ENCODE results near the gene SLC35F3. TPM values are rescaled to one million over a fixed set of nuclear protein-coding genes. Genes with fewer than 3 reads are reported as not detected.
A peak's percentile ranks its signal among the peaks of the same experiment; 100 is the strongest.

SLC35F3 gene
- total RNA-seq, 4 donors from 2014 or later = 1.7 TPM; not detected in 3

DNA sequence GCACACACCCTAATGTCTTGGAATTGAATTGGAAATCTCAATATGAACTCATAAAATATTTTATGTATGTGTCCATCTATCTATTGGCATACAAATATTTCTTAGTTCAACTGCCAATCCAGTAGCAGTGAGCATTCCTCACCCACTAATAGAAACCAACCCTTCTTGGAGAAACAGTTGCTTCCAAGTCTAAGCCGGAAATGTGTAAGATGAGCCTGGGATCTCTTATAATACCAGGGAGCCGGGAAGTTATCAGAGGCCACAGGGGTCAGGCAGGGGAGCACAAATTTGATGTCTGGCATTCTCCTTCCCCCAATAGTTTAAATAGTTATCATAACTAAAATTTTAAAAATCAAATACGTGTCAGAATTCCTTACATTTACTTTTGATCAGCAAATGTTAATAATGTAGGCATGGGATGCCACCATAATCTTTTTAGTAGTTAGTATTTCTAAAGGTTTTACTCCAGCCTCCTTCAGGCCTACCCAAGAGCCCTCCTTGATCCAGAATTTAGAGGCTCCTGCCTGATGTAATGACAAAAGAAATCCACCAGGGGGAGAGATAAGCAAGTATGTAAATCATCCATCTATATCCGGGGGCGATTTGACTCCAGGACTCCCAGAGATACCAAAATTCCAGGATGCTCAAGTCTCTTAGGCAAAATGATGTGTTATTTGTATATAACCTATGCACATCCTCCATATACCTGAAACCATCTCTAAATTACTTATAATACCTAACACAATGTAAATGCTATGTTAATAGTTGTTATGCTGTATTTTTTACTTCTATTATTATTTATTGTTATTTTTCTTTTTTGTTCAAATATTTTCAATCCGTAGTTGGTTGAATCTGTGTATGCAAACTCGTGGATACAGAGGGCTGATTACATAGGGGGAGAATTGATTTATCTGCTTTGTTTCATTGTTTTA lies 250.1 kb downstream of the SLC35F3 start:
- DNase-seq = no peak
- H3K9me3 ChIP-seq = no peaks in the 10 kb centered on the region
- no peaks in the 10 kb centered on the region for H3K27me3 ChIP-seq
- no peak overlapping the region for H3K27ac ChIP-seq
- no peaks in the 10 kb centered on the region for H3K36me3 ChIP-seq
- TF ChIP-seq, protein P1, sequence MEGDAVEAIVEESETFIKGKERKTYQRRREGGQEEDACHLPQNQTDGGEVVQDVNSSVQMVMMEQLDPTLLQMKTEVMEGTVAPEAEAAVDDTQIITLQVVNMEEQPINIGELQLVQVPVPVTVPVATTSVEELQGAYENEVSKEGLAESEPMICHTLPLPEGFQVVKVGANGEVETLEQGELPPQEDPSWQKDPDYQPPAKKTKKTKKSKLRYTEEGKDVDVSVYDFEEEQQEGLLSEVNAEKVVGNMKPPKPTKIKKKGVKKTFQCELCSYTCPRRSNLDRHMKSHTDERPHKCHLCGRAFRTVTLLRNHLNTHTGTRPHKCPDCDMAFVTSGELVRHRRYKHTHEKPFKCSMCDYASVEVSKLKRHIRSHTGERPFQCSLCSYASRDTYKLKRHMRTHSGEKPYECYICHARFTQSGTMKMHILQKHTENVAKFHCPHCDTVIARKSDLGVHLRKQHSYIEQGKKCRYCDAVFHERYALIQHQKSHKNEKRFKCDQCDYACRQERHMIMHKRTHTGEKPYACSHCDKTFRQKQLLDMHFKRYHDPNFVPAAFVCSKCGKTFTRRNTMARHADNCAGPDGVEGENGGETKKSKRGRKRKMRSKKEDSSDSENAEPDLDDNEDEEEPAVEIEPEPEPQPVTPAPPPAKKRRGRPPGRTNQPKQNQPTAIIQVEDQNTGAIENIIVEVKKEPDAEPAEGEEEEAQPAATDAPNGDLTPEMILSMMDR (IDR thresholded peaks at IDR 0.05) = peak; percentile 48 to 71 (median 66)
- TF ChIP-seq POLR2A (IDR thresholded peaks at IDR 0.05) = no peak
- no peaks in the 10 kb centered on the region for H3K4me1 ChIP-seq
- H3K4me3 ChIP-seq = no peak overlapping the region

DNA sequence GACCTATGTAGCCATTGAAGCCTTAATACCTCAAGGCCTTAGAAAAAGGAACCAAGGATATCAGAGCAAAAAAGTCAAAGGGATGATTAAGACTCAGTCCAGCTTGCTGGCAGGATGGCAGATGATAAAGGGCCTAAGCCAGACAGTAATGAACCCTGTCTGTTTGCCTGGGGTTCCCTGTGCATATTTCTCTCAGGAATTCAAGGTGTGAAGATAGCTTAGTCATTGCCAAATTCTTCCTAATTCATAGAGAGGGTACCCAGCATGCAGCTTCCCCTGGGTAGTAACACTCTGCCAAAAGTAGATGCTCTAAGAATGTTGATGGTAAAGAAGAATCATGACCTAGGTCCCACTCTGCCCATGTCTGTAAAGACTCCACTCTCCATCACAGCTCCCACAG lies 258.2 kb downstream of the SLC35F3 start:
- no peak for DNase-seq
- H3K9me3 ChIP-seq = no peaks in the 10 kb centered on the region
- H3K27ac ChIP-seq = no peak overlapping the region
- no peak overlapping the region for H3K4me3 ChIP-seq
- TF ChIP-seq, protein P1 (IDR thresholded peaks at IDR 0.05) = no peak
- no peak for TF ChIP-seq POLR2A (IDR thresholded peaks at IDR 0.05)
- H3K36me3 ChIP-seq = no peaks in the 10 kb centered on the region
- H3K27me3 ChIP-seq = no peaks in the 10 kb centered on the region
- no peaks in the 10 kb centered on the region for H3K4me1 ChIP-seq

DNA sequence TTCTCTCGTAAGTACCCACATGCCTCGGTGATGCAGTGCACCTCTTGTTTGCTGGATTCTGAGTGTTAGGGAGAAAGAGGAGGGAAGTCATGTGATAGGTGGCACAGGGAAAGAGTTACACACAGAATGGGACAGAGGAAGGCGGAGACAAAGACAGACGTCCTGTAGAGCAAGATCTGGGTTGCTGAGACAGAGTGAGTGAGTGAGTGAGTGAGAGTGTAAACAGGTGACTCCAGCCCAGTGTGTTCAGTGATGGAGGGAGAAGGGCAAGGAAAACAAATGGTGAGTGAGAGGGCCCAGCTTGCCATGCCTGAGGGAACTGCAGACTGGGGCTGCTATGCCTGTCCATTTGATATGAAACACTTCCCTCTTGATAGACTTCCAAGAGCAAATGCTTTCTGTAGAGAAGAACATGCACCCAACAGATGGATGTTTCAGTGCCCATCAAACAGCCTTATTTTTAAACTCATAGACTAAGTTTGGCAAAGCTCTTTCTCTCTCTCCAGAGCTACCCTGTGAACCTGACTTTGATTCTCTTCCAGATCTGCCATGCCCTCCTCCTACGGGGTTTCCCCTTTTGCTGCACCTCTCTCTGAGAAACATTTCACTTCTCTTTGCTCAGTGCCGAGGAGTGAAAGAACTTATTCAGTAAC lies 258.9 kb downstream of the SLC35F3 start:
- Histone ChIP-seq H3K27me3 (no peaks in the 10 kb centered on the region), H3K4me1 (no peaks in the 10 kb centered on the region), H3K9me3 (no peaks in the 10 kb centered on the region), H3K36me3 (no peaks in the 10 kb centered on the region), H3K27ac (no peak overlapping the region), H3K4me3 (no peak overlapping the region)
- TF ChIP-seq, protein P1 (IDR thresholded peaks at IDR 0.05) = no peak
- TF ChIP-seq POLR2A (IDR thresholded peaks at IDR 0.05) = no peak
- no peak for DNase-seq

DNA sequence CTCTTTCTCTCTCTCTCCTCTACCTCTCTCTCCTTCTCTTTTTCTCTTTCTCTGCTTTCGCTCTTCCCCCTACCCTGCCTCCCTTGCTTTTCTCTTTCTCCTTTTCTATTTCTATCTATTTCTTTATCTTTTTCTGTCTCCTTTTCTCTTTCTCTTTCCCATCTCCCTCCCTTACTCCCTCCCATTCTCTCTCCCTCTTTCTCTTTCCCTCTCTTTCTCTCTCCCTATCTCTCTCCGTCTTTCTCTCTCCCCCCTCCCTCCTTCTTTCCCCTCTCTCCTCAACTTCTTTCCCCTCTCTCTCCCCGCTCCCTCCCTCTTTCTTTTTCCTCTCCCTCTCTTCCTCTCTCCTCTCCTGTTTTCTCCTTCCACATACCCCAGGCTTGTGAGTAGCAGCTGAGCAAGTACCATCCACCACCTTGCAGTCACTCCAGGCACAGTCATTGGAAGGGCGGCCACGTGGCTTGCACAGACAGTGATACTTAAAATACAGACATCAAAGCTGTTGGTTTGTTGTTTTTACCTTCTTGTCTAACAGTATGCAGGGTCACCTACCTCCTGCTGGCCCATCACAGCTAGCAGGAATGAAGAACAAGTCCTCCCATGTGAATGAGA lies 259.7 kb downstream of the SLC35F3 start:
- Histone ChIP-seq H3K27me3 (no peaks in the 10 kb centered on the region), H3K9me3 (no peaks in the 10 kb centered on the region), H3K36me3 (no peaks in the 10 kb centered on the region), H3K27ac (no peak overlapping the region), H3K4me3 (no peak overlapping the region), H3K4me1 (no peaks in the 10 kb centered on the region)
- no peak for DNase-seq
- TF ChIP-seq POLR2A (IDR thresholded peaks at IDR 0.05) = no peak
- TF ChIP-seq, protein P1 (IDR thresholded peaks at IDR 0.05) = no peak

DNA sequence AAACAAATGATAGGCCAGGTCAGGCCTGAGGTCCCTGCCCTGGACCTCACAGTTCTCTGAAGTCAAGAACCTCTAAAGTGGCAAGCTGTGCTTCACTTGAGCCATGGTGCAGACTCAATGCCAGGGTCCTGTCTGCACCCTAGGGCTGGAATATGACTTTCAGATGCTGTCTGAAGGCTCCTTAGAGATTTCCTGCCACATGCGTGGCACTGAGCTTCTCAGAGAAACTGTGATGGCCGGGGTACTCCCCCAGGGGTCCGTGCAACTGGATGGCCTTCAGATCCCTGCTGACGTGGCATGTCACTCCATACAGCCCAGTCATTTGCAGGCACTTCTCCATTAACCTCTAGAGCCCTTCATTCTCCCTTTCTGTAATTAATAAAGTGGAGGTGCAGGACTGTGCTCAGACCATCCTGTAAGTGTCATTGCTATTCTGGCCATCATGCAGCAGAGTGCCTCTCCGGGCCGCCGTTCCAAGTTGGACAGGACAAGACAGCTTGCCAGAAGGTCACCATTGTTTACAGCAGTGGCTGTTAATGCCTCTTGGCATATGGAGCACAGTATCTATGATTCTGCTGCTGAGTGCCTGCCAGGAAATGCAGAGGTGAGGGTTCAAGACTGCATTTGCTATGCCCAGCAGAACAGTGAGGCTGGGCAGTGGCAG lies 263.7 kb downstream of the SLC35F3 start:
- no peaks in the 10 kb centered on the region for H3K27me3 ChIP-seq
- no peaks in the 10 kb centered on the region for H3K36me3 ChIP-seq
- no peaks in the 10 kb centered on the region for H3K9me3 ChIP-seq
- no peak overlapping the region for H3K27ac ChIP-seq
- H3K4me3 ChIP-seq = no peak overlapping the region
- DNase-seq = no peak
- no peaks in the 10 kb centered on the region for H3K4me1 ChIP-seq
- TF ChIP-seq POLR2A (IDR thresholded peaks at IDR 0.05) = no peak
- TF ChIP-seq, protein P1 (IDR thresholded peaks at IDR 0.05) = no peak

Measured in Peyer's patch (tissue), 4 donors.